ENCODE results near the gene CDC20B. TPM values are rescaled to one million over a fixed set of nuclear protein-coding genes. Genes with fewer than 3 reads are reported as not detected.

Gene CDC20B
- polyA plus RNA-seq, 2 of the 4 experiments (the other 2 are of a cell fraction): 0.05 TPM; not detected in 1

DNA sequence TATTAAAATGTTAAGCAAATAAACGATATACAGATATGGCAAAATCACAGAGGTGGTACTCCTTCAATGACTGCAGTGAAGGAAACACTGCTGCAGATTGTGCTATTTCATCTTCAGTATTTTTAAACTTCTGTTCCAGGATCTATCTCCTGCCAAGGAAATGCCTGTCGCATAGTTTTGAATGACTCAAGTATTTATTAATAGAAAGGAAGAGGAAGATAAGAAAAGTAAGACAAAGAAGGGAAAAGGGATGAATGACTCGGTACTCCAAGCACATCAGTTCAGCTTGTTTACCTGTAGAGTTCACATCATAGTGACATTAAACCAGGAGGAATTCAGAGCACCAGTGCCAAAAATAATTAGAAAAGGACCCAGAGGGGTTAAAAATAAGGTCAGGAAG, 18.1 kb downstream of the CDC20B start:
- peaks cover 10% of the 10 kb centered on the region; the same call in 2 of the 3 replicates for H3K4me1 ChIP-seq
- 0 out of 3 replicates have a peak overlapping the region, but pooled peaks have one; percentile 12 for H3K4me2 ChIP-seq
- DNase-seq (ENCODE audit: low read depth in 1 of 2, low spot score in 1 of 2) (no peak), ATAC-seq (no peak), FAIRE-seq (peak; percentile 13)
- 0% methylated on average over 3 of the region's 3 CpGs for WGBS (ENCODE audit: missing lambda C conversion rate)
- TF ChIP-seq CBX8 (IDR thresholded peaks at IDR 0.05): no peak
- no peak for TF ChIP-seq ZFP36 (IDR thresholded peaks at IDR 0.05; ENCODE audit: borderline replicate concordance, partially characterized antibody)
- TF ChIP-seq MAFK (IDR thresholded peaks at IDR 0.05; ENCODE audit: partially characterized antibody): no peak
- TF ChIP-seq EHF (CRISPR knock-in tag; IDR thresholded peaks at IDR 0.05): no peak
- POLR2A ChIA-PET: no interaction called here
- no peak overlapping the region for H3K4me3 ChIP-seq
- CTCF ChIA-PET: interaction anchor here (0.7 kb wide), 1 partner anchor 249 kb away, joined by 4 read pairs; no protein-coding TSS in a partner anchor
- no peak overlapping the region for H3K27ac ChIP-seq
- H3K9me3 ChIP-seq: no peaks in the 10 kb centered on the region

DNA sequence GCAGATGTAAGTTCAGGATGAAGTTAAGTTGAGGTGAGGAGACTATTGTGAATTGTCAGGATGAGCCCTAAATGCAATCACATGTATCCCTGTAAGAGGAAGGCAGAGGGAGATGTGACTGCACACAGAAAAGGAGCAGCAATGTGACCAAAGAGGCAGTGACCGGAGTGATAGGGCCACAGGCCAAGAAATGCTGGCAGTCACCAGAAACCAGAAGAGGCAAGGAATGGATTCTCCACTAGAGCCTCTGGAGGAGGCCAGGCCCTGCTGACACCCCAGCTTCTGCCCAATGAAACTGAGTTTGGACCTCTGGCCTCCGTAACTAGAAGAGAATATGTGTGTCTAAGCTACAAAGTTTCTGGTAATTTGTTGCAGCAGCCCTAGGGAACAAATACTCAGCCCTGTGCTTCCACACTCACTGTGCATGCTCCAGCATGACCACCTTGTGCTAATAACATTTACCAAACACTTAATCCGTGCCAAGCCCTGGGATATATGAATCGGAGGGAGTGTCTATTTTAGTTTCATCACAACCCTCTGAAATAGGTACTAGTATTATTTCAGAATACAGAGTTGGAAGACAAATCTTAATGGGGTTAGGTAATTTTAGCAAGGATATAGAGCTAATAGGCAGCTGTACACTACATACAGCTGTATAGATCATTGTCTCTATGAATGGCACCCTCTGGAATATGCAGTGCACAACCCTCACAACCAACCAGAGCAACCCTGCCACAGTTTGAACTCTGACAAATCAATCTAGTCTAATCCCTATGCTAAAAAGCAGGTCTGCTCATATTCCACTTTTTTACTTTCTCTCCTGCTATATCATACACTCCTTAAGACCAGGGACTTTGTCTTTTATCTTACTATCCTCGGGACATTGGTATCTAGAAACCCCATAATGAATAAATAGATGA, 20.8 kb downstream of the CDC20B start:
- Histone ChIP-seq H3K9me3 (no peaks in the 10 kb centered on the region), H3K4me2 (peak overlapping the region; percentile 33; the same call in 2 of the 3 replicates), H3K4me1 (peaks cover 10% of the 10 kb centered on the region; the same call in 2 of the 3 replicates), H3K27ac (no peak overlapping the region), H3K4me3 (no peak overlapping the region)
- no peak for FAIRE-seq
- ChIA-PET POLR2A (no interaction called here), CTCF (interaction anchor here (1.0 to 2.3 kb wide), 5 partner anchors 208 to 249 kb away, joined by 3 to 7 read pairs (median 4); no protein-coding TSS in a partner anchor)
- TF ChIP-seq ZSCAN20 (CRISPR knock-in tag; IDR thresholded peaks at IDR 0.05): no peak
- no peak for TF ChIP-seq EHMT2 (IDR thresholded peaks at IDR 0.05; ENCODE audit: low read depth)
- 0 out of 2 replicates have a peak, but pooled peaks have one; percentile 17 for TF ChIP-seq JUNB (IDR thresholded peaks at IDR 0.05)
- no peak for TF ChIP-seq FOSL2 (IDR thresholded peaks at IDR 0.05)
- TF ChIP-seq FOSL2 (CRISPR knock-in tag; IDR thresholded peaks at IDR 0.05): no peak
- TF ChIP-seq RCOR1 (IDR thresholded peaks at IDR 0.05; ENCODE audit: low read depth, low read length): no peak
- TF ChIP-seq, protein P1, sequence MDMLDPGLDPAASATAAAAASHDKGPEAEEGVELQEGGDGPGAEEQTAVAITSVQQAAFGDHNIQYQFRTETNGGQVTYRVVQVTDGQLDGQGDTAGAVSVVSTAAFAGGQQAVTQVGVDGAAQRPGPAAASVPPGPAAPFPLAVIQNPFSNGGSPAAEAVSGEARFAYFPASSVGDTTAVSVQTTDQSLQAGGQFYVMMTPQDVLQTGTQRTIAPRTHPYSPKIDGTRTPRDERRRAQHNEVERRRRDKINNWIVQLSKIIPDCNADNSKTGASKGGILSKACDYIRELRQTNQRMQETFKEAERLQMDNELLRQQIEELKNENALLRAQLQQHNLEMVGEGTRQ (IDR thresholded peaks at IDR 0.05): no peak
- WGBS (ENCODE audit: missing lambda C conversion rate): 37% methylated on average over 5 of the region's 5 CpGs
- DNase-seq (ENCODE audit: low read depth in 1 of 2, low spot score in 1 of 2): no peak
- ATAC-seq: peak; percentile 62 to 65; a peak in 5 of 6 replicates

DNA sequence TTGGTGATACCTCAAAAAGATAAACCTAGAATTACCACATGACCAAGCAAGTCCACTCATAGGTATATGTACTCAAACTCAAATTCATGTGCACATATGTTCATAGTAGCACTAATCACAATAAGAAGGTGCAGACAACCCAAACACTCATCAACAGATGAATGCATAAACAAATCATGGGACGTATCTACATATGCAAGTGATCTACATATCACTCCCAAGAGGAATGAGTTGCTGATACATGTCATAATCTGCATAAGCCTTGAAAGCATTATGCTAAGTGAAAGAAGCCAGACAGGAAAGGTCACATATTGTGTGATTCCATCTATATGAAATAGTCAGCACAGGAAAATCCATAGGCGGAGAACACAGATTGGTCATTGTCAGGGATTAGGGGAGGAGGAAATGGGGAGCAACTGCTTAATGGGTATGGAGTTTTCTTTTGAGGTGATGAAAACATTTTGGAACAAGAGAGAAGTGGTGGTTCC, 23.6 kb downstream of the CDC20B start:
- ChIA-PET CTCF (interaction anchor here (0.7 kb wide), 1 partner anchor 239 kb away, joined by 3 read pairs; no protein-coding TSS in a partner anchor), POLR2A (no interaction called here)
- TF ChIP-seq ZC3H11A (IDR thresholded peaks at IDR 0.05) (no peak), HDAC2 (IDR thresholded peaks at IDR 0.05) (no peak), EHMT2 (IDR thresholded peaks at IDR 0.05; ENCODE audit: low read depth) (no peak), CBX8 (IDR thresholded peaks at IDR 0.05) (no peak), BHLHE40 (IDR thresholded peaks at IDR 0.05; ENCODE audit: low read depth, low read length) (no peak), JUNB (IDR thresholded peaks at IDR 0.05) (no peak), HOXB5 (CRISPR knock-in tag; IDR thresholded peaks at IDR 0.05) (no peak), EP300 (IDR thresholded peaks at IDR 0.05) (no peak), HOXB13 (CRISPR knock-in tag; IDR thresholded peaks at IDR 0.05; ENCODE audit: low read depth) (no peak), SMC3 (IDR thresholded peaks at IDR 0.05) (no peak), RARB (CRISPR knock-in tag; IDR thresholded peaks at IDR 0.05) (no peak), FOSB (CRISPR knock-in tag; IDR thresholded peaks at IDR 0.05) (no peak)
- TF ChIP-seq, protein P2, sequence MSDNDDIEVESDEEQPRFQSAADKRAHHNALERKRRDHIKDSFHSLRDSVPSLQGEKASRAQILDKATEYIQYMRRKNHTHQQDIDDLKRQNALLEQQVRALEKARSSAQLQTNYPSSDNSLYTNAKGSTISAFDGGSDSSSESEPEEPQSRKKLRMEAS (IDR thresholded peaks at IDR 0.05): no peak
- TF ChIP-seq, protein P3, sequence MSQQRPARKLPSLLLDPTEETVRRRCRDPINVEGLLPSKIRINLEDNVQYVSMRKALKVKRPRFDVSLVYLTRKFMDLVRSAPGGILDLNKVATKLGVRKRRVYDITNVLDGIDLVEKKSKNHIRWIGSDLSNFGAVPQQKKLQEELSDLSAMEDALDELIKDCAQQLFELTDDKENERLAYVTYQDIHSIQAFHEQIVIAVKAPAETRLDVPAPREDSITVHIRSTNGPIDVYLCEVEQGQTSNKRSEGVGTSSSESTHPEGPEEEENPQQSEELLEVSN (IDR thresholded peaks at IDR 0.05; ENCODE audit: borderline replicate concordance, low read depth): no peak
- TF ChIP-seq, protein P4, sequence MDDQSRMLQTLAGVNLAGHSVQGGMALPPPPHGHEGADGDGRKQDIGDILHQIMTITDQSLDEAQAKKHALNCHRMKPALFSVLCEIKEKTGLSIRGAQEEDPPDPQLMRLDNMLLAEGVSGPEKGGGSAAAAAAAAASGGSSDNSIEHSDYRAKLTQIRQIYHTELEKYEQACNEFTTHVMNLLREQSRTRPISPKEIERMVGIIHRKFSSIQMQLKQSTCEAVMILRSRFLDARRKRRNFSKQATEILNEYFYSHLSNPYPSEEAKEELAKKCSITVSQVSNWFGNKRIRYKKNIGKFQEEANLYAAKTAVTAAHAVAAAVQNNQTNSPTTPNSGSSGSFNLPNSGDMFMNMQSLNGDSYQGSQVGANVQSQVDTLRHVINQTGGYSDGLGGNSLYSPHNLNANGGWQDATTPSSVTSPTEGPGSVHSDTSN (IDR thresholded peaks at IDR 0.05): no peak
- no peak for FAIRE-seq
- no peak for ATAC-seq
- DNase-seq (ENCODE audit: low read depth in 1 of 2, low spot score in 1 of 2): no peak
- Histone ChIP-seq H3K4me1 (peaks cover 10% of the 10 kb centered on the region; the same call in 2 of the 3 replicates), H3K4me2 (no peak overlapping the region), H3K9me3 (no peaks in the 10 kb centered on the region), H3K27ac (no peak overlapping the region), H3K4me3 (no peak overlapping the region)
- 50% methylated on average over 2 of the region's 2 CpGs for WGBS (ENCODE audit: missing lambda C conversion rate)

Data from A549 (cell line).